Ammon's horn (tissue), 1 donor: ENCODE data around the gene RFFL.
"Not testable (repeated sequence)": the region's sequence is repeated elsewhere in the genome, so short reads cannot be mapped to it uniquely, and the experiment has no call there.

Experiments used
- DNase-seq: peaks from one replicate; pipeline ENCODE4 v3.0.0-alpha.2; 2016; ENCODE audit warnings: low spot score

Gene RFFL

GRCh38 chr17:35063514-35064223 lies at the start of gene RFFL:
Gene RFFL (minus strand): TSS chr17:35063707. CDS start chr17:35026553, 37,154 bp downstream.
- DNase-seq, result peak; percentile 98

GRCh38 chr17:35110791-35111190 lies 47.3 kb upstream of the RFFL start:
- DNase-seq, result not testable (repeated sequence)

GRCh38 chr17:35104844-35105450 lies 41.4 kb upstream of the RFFL start:
- DNase-seq, result no peak

GRCh38 chr17:35103271-35103670 lies 39.8 kb upstream of the RFFL start:
- no peak for DNase-seq

- DNase-seq, result no peak
Observed at GRCh38 chr17:35101725-35102124, 38.2 kb upstream of the RFFL start.

GRCh38 chr17:35101036-35101435 lies 37.5 kb upstream of the RFFL start:
- no peak for DNase-seq

GRCh38 chr17:35099908-35100307 lies 36.4 kb upstream of the RFFL start:
- no peak for DNase-seq

- no peak for DNase-seq
Observed at GRCh38 chr17:35097776-35098175, 34.3 kb upstream of the RFFL start.

GRCh38 chr17:35095741-35096140 lies 32.2 kb upstream of the RFFL start:
- no peak for DNase-seq

GRCh38 chr17:35094902-35095301 lies 31.4 kb upstream of the RFFL start:
- DNase-seq, result no peak

- DNase-seq, result not testable (repeated sequence)
Observed at GRCh38 chr17:35090707-35091106, 27.2 kb upstream of the RFFL start.

- peak; percentile 43 for DNase-seq
Observed at GRCh38 chr17:35089586-35090296, 26.2 kb upstream of the RFFL start.

- peak; percentile 90 for DNase-seq
Observed at GRCh38 chr17:35088881-35089585, 25.5 kb upstream of the RFFL start.

- DNase-seq, result peak; percentile 86
Observed at GRCh38 chr17:35088356-35088880, 24.9 kb upstream of the RFFL start.

- DNase-seq, result peak; percentile 58
Observed at GRCh38 chr17:35087731-35088355, 24.3 kb upstream of the RFFL start.

GRCh38 chr17:35086931-35087573 lies 23.5 kb upstream of the RFFL start:
- no peak for DNase-seq

GRCh38 chr17:35086164-35086563 lies 22.7 kb upstream of the RFFL start:
- no peak for DNase-seq

GRCh38 chr17:35084987-35085386 lies 21.5 kb upstream of the RFFL start:
- DNase-seq, result no peak

GRCh38 chr17:35083071-35083470 lies 19.6 kb upstream of the RFFL start:
- no peak for DNase-seq

- DNase-seq, result peak; percentile 34
Observed at GRCh38 chr17:35082073-35082657, 18.7 kb upstream of the RFFL start.

- DNase-seq, result no peak
Observed at GRCh38 chr17:35081638-35082037, 18.1 kb upstream of the RFFL start.
